Stomach (tissue), 4 donors: ENCODE measurements around the gene RNF220.

Source experiments
- CTCF ChIP-seq, 7 experiments: fragments of 450-650 bp in 4 of 7; fragments of 200-600 bp in 3 of 7; sonication (generic) in 3 of 7; IDR thresholded peaks; one replicate each; pipeline ENCODE4 v1.5.1; 2016 to 2019; ENCODE audit warnings: antibody characterized with exemption in 7 of 7, control low read depth in 2 of 7, mild to moderate bottlenecking in 1 of 7
- EP300 ChIP-seq: sonication (generic); formaldehyde crosslinking; IDR thresholded peaks from one replicate; pipeline ENCODE4 v1.6.1; 2017; ENCODE audit warnings: antibody characterized with exemption
- POLR2A ChIP-seq, 4 donors: fragments of 450-650 bp; IDR thresholded peaks; one replicate each; pipeline ENCODE4 v1.6.1; 2016; ENCODE audit warnings: antibody characterized with exemption in 4 of 4, control low read depth in 2 of 4, mild to moderate bottlenecking in 1 of 4, moderate library complexity in 1 of 4
- POLR2AphosphoS5 ChIP-seq, 3 donors: sonication (generic); formaldehyde crosslinking; IDR thresholded peaks; one replicate each; pipeline ENCODE4 v1.6.1; 2016; ENCODE audit warnings: antibody characterized with exemption in 3 of 3

DNA sequence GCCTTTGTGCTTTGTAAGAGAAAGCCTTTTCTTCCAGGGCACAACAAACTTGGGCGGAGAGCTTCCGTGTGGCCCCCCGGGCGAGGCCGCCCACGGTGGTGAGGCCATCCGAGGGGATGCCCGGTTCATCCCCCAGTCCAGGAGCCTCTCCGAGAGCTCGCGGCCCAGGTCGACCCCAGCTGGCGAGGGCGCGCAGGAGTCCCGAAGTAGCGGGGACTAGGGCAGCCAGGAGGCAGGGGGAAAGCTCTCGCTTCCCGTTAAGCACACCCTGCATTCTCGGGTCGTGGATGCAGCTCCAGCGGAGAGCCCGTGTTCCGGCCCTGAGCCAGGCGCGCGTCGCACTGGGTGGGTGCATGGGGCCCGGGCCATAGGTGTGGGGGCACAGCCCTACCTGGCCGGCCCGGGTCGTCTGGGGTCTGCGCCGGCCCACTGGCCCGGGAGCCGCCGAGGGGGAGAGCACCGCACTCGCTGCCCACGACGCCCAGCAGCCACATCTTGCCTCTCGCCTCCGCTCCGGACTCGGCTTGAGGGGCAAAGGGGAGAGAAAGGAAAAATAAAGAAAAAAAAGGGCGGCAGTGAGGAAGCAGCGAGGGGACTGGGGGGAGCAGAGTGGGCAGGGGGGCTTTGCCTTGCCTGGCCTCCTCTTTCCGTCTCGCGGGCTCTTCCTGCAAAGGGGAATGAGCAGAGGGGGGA is 1.8 kb downstream of the RNF220 start:
- no peak for TF ChIP-seq CTCF (IDR thresholded peaks at IDR 0.05)
- TF ChIP-seq POLR2AphosphoS5 (IDR thresholded peaks at IDR 0.05), result no peak
- no peak for TF ChIP-seq EP300
- no peak for TF ChIP-seq POLR2A (IDR thresholded peaks at IDR 0.05)
